Lower lobe of right lung (tissue), 2 donors: ENCODE data around the gene ADAMTSL1. TPM values are rescaled to one million over a fixed set of nuclear protein-coding genes. Genes with fewer than 3 reads are reported as not detected.
"Not testable (repeated sequence)": the region's sequence is repeated elsewhere in the genome, so short reads cannot be mapped to it uniquely, and the experiment has no call there.

Experiments
- ATAC-seq, 2 donors: fragments of 200-7000 bp; cut with Tn5 transposase; one replicate each; pipeline ENCODE4 v1.9.1; 2020 to 2022; ENCODE audit warnings: mild to moderate bottlenecking in 2 of 2, moderate library complexity in 2 of 2
- DNase-seq: peaks from one replicate; pipeline ENCODE4 v3.0.0-alpha.2; 2020
- H3K27ac ChIP-seq: fragments of 200-600 bp; one replicate; pipeline ENCODE4 v1.8.0; 2022
- H3K27me3 ChIP-seq: fragments of 200-600 bp; one replicate; pipeline ENCODE4 v1.8.0; 2022; ENCODE audit warnings: low read depth
- H3K36me3 ChIP-seq: fragments of 200-600 bp; one replicate; pipeline ENCODE4 v1.8.0; 2022; ENCODE audit warnings: mild to moderate bottlenecking
- H3K4me1 ChIP-seq: fragments of 200-600 bp; one replicate; pipeline ENCODE4 v1.8.0; 2022
- H3K4me3 ChIP-seq: fragments of 200-600 bp; one replicate; pipeline ENCODE4 v1.8.0; 2022; ENCODE audit warnings: mild to moderate bottlenecking
- H3K9me3 ChIP-seq: fragments of 200-600 bp; one replicate; pipeline ENCODE4 v1.8.0; 2022
- CTCF ChIP-seq: fragments of 200-600 bp; IDR thresholded peaks from one replicate; pipeline ENCODE4 v1.8.0; 2022; ENCODE audit warnings: antibody characterized with exemption, mild to moderate bottlenecking
- intact Hi-C: fragments of 100-400 bp; cut with DNase I; formaldehyde crosslinking; loops from one replicate; pipeline ENCODE4 v1.11.0; 2022
- total RNA-seq: library from RNA; stranded (reverse); fragmentation: NEBNext Ultra II Directional; extraction: Animal tissue kit (Norgen Biotek cat#: 25700); gene quantifications from one replicate; pipeline ENCODE4 v1.2.1, GENCODE V29; 2021
- donor health status: DM: no; HTN: yes; CAD: no; lungs with severe emphysema.

The ADAMTSL1 gene
- total RNA-seq, 1 donor from 2014 or later: 3.7 TPM

- Histone ChIP-seq H3K27ac (no peak overlapping the region), H3K36me3 (no peaks in the 10 kb centered on the region), H3K4me3 (no peak overlapping the region), H3K27me3 (no peaks in the 10 kb centered on the region), H3K9me3 (peaks cover 10% of the 10 kb centered on the region), H3K4me1 (no peaks in the 10 kb centered on the region)
- DNase-seq (no peak), ATAC-seq (no peak)
- intact Hi-C loops: no loop called here
- no peak for TF ChIP-seq CTCF
Measured at GRCh38 chr9:18869725-18870124, 395.8 kb downstream of the ADAMTSL1 start.

- no peaks in the 10 kb centered on the region for H3K36me3 ChIP-seq
- no peak overlapping the region for H3K27ac ChIP-seq
- ATAC-seq (no peak), DNase-seq (no peak)
- H3K4me1 ChIP-seq: no peaks in the 10 kb centered on the region
- no peaks in the 10 kb centered on the region for H3K27me3 ChIP-seq
- TF ChIP-seq CTCF: no peak
- no peak overlapping the region for H3K4me3 ChIP-seq
- H3K9me3 ChIP-seq: peaks cover 10% of the 10 kb centered on the region
- intact Hi-C loops: no loop called here
Measured at GRCh38 chr9:18874069-18874468, 400.1 kb downstream of the ADAMTSL1 start.

GRCh38 chr9:18874990-18875389, 401.0 kb downstream of the ADAMTSL1 start:
- H3K4me1 ChIP-seq, H3K36me3 ChIP-seq, DNase-seq, ATAC-seq, H3K9me3 ChIP-seq, H3K4me3 ChIP-seq, H3K27me3 ChIP-seq, H3K27ac ChIP-seq, intact Hi-C loops: not testable (repeated sequence)

DNA sequence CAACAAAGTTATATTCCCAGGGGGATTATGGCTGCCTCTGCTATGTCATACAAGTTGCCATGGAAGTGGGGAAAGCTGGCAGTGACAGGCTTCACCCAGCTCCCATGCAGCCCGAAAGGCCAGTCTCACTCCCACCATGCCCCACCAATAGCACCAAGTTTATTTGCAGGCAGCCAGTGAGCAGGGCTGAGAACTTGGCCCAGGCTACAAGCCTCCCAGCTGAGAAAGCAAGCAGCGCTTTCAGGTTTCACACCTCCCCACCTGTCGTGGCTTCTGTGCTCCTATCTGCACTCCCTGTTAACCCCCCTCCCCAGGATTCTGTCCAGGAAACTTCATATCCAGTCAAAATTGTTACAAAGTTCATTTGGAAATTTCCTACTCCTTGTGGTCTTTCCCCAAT, 404.0 kb downstream of the ADAMTSL1 start:
- Histone ChIP-seq H3K27me3 (no peaks in the 10 kb centered on the region), H3K9me3 (no peaks in the 10 kb centered on the region), H3K27ac (no peak overlapping the region), H3K36me3 (no peaks in the 10 kb centered on the region), H3K4me3 (no peak overlapping the region), H3K4me1 (no peaks in the 10 kb centered on the region)
- no peak for TF ChIP-seq CTCF
- DNase-seq: no peak
- intact Hi-C loops: no loop called here
- no peak for ATAC-seq

DNA sequence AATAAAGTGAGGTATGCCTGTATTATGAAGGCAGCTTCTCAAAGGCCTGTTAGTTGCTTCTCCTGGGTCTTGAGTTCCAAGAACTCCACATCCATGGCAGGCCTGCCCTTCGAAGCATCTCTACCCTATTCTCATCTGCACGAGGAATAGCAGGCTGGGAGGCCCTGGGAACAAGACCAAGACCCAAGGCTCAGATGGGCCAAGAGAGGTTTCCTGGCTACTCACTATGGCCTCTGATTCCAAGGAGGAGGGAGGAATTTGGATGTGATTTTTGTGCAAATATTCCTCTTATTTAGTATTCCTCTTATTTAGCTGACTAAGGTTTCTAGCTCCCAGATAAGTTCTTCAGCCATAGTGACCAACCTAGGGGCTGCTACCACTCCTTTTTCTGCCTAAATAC, 407.8 kb downstream of the ADAMTSL1 start:
- Histone ChIP-seq H3K9me3 (no peaks in the 10 kb centered on the region), H3K4me3 (no peak overlapping the region), H3K4me1 (no peaks in the 10 kb centered on the region), H3K27me3 (no peaks in the 10 kb centered on the region), H3K36me3 (no peaks in the 10 kb centered on the region), H3K27ac (no peak overlapping the region)
- intact Hi-C loops: no loop called here
- no peak for TF ChIP-seq CTCF
- DNase-seq (no peak), ATAC-seq (no peak)

DNA sequence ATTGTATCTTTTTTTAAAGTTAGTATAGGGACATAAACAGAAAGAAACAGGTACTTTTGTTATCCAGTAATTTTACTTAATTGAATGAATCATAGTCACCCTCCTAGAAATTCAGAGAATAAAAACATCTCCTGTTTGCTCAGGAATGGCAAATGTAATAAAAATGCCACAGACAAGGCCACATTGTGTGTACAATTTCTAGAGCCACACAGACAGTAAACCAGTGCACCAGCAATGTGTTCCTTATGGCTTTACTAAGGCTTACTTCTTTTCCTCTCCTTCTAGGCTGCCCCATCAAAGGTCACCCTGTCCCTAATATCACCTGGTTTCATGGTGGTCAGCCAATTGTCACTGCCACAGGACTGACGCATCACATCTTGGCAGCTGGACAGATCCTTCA, 413.6 kb downstream of the ADAMTSL1 start:
- Histone ChIP-seq H3K9me3 (no peaks in the 10 kb centered on the region), H3K27me3 (no peaks in the 10 kb centered on the region), H3K27ac (no peak overlapping the region), H3K36me3 (no peaks in the 10 kb centered on the region), H3K4me1 (no peaks in the 10 kb centered on the region), H3K4me3 (no peak overlapping the region)
- TF ChIP-seq CTCF: no peak
- intact Hi-C loops: no loop called here
- ATAC-seq: no peak
- DNase-seq: no peak
